Kidney glomerular epithelial cell (primary cell): ENCODE measurements around the gene COL17A1.

Experiments
- DNase-seq: peaks from one replicate; lab custom pipeline; 2025; lab: John Stamatoyannopoulos, UW

Gene COL17A1

DNA sequence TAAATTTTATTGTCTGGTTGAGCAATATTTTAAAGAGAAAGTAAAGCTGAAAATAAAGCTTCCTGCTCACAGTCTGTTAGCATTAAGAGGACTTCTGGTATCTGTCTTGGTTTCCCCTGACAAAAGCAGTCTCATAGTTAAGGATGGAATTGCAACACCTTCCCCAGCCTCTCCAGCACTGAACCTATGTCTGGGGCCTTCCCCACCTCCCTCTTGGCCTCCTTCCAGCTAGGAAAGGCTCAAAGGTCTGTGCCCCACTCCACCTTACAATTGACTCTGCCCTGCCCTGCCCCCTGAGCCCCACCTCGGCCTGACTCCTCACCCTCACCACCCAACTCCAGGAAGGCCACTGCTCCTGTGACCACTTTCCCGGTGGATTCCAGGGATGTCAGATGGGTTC lies 33.2 kb downstream of the COL17A1 start:
- no peak for DNase-seq

DNA sequence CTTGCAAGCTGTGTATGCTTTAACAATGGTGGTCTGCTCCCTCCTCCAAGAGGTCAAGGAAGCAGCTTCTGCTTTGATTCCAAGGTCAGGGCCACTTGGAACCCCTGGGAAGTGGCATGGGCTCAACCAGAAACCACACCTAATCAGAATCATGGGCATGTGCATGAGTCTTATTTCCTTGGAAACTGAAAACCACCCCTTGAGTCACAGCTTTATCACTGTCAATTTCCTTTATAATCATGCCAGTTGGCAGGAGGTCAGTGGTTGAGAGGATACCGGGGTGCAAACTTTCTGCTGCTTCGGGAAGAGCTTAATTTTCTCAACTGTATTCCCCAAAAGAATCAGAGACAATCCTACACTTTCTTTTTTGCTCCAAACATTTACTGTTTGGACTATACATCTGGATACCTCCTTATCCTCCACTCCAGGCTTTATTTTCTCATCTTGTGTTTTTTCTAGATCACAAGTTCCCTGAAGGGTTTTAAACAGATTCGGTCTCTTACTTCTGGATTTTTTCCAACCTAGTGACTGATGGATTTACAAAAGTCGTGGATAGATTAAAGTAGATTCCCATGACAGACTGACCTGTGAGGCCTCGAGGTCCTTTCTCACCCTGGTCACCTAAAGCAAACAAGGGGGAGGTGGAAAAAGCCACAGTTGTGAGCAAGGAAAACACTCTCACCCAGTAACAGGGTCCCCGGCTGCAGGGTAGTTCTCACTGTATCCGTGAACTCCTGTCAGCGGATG lies 36.0 kb downstream of the COL17A1 start:
- peak; percentile 39 for DNase-seq

DNA sequence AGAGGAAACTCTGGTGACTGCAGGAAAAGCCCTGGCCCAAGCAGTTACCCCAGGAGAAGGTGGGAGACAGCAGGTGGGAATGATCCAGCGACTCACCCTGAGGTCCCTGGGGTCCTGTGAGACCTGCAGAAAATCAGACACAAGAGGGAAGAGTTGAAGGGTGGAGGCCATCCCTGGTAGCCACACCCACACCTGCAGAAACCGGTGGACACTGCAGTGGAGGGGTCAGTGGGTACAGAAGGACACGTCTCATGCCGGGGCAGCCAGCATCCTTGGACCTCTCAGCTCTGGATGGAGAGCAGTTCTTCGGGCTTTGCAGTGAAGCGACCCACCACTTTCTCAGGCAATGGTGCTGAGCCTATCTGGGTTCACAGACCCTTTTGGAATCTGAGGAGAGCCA lies 39.0 kb downstream of the COL17A1 start:
- DNase-seq: no peak

DNA sequence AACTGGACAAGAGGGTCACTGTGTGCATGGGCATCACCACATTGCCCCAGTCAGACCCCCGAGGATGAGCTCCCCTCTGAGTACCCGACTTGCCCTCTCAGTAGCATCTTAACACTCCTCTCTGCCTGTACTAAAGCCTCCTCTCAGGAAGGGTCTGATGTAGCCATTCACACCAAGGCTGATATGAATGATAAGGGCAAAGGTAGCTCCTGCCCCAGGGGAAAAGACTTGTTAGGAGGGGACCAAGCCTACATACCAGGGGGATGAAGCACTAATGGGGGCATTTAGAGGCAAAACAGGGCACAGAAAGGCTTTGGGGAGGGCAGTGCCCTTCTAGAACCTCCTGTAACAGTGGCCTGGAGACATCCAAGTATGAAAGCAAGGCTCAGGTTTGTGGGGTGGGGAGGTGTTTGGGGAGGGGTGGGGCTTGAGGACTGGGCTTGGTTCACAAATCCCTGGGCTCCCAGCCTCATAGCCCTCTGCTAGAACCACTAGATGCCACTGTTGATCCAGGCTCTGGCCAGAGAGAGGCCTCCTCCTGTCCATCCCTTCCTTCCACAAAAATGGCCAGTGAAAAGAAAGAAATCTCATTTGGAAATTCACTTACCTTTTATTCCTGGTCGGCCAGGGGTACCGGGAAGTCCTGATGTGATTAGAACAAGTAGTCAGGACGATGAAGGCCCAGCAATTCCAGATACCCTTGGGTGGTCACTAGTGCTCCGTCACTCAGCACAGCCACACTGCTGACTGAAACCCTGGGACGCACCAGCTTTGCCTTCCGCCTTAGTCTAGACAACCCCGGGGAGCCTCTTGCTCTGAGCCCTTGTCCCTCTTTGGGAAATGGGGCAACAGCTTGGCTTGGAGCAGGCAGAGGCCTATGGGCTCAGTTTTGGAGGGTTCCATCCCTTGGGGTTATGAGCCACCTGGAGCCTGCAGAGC lies 40.3 kb downstream of the COL17A1 start:
- DNase-seq: peak; percentile 63

DNA sequence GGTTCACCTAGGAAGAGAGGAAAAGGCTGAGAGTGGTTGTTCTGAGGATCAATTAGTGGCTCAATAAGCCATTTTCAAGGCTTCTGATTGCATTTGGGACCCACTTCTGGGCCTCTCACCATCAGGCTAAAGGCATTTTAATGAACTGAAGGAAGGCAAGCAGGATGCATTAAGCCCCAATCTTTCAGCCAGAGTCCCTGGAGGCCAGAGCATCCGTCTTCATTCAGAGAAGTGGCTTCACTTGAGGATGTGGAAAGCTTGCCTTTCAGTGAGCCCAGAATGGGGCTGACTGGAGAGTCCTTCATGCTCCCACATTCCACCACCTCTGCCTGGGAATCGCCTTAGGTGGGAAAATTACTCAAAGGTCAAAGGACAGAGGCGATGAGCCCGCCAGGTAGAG lies 41.8 kb downstream of the COL17A1 start:
- DNase-seq: no peak

DNA sequence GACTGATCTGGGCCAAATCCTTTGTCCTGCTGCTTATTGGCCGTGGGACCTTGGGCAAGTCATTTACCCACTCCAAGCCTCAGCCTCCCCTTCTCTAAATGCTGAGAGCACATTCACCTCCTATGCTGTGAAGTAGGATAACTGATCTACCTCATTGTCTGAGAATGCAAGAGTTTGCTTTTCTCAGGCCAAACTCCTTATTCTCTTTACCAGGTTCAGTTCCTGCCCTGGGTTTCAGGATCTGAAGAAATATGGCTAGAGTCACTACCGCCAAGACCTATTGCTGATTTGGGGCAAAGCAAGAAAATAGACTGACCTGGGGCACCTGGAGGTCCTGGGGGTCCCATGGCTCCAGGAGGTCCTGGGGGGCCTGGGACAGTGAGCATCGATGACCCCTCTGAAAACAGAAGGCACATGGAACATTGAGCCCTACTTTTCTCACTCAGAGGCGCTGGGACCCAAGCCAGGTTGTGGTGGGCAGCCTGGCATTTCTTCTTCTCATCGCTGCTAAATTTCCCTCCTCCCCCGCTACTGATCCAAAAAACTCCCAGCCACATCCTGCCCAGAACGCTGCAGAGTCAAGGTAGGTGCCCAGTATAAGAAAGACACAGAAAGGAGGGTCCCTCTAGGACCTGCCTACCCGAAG lies 42.4 kb downstream of the COL17A1 start:
- no peak for DNase-seq

DNA sequence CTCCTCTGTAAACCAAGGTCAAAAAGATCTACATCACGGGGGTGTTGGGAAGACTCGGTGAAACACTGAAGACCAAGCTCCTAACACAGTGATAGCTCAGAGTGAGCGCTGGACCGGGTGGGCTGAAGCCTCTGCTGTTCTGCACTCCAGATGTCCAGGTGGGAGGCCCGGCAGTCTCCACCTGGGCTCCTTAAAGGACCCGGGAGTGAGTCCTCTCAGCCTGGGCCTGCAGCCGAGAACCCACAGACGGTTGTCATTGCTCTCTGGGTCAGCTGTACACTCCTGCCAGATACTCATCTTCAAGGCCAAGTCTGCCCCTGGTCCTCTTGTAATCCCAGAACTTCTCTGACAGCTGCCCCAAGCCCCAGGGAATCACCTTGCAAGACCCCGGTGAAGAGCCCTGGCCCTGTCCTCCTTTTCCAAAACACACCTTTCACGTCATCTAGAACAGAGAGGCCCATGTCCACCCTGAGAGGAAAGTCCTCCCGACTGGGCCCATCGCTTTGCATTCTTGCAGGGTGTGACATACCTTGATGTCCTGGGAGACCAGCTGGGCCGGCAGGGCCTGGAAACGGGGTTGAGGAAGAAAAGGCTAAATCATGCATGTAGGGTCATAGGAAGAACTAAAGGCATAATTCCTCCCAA lies 43.7 kb downstream of the COL17A1 start:
- no peak for DNase-seq

DNA sequence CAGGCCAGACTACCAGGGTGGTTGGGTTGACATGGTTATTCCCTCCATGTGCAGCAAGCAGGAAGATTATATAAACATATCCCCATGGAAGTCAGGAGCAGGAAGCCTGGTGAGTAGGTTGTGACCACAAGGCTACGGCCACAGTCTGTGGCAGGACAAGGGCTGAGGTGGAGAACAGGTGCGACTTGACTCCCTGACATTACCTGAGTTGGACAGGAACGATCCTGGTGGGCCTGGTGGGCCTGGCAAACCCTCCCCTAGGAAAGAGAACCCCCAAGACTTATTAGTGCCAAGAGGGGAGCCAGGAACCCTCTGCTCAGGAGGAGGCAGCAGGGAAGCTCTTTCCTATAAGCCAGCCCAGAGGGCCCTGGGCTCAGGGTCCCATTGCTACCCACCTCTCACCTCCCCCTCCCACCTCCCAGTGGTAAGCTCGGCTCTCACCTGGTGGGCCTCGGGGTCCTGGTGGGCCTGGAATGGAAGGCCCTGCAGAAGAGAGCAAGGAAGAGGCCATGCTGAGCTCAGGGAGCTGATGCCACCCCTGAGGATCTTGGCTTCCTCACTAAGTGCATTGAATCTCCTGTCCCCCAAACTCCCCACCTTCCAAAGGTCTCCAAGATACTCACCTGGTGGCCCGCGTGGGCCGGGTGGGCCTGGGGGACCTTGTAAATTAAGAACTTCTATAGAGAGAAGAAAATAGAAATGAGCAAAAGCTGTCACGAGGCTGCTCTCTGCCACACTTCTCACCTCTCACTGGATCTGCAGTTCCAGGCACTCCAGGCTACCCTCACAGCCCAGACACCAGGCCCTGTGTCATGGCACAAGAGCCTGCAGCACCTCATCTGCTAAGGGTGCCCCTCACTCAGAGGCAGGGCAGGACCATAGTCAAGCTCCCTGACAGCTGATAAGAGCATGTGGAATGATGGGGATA lies 44.6 kb downstream of the COL17A1 start:
- no peak for DNase-seq

DNA sequence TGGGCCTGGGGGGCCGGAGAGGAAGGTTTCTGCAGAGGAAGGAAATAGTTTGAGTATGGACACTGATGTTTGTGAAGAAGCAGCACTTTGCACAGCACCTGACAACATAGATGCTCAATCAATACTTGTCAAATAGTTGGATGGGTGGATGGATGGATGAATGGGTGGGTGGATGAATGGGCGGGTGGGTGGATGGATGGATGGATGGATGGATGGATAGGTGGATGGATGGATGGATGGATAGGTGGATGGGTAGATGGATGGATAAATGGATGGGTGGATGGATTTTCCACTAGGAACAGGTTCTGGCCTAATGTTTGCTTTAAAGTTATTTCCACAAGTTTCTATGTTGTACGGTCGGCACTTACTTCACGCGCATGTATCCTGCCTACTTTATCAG lies 45.3 kb downstream of the COL17A1 start:
- no peak for DNase-seq

DNA sequence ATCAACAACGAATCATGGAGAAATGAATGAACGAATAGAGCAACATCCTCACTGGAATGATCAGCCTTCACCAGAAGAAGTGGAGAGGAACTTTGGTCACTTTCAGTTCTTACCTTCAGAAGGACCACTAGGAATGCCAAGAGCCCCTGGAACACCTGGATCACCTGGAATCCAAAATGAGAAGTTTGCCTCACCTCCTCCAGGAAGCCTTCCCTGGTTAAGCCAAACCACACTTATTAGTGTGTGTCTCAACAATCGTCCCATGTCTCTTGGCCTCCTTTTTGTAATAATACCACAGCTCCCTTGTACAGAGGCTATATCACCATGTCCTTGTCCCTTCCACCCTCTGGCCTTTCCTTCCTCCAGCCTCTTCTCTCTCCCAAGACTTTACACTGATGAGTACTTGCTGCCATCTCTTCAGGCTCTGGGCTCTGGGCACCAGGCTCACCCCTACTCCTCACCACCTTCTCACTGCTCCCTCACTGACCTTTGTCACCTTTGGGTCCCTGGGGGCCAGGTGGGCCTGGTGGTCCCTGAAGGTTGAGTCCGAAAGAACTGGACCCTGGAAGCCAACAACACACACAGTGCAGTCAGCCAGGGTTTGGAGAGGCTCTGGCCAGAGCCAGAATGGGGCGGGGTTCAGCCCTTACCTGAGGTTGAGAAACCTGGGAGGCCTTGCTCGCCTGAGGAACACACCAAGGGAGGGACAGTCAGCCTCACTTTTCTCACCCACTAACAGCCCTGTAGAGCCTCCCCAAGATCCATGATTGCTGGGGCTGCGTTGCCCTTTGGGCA lies 46.5 kb downstream of the COL17A1 start:
- no peak for DNase-seq

DNA sequence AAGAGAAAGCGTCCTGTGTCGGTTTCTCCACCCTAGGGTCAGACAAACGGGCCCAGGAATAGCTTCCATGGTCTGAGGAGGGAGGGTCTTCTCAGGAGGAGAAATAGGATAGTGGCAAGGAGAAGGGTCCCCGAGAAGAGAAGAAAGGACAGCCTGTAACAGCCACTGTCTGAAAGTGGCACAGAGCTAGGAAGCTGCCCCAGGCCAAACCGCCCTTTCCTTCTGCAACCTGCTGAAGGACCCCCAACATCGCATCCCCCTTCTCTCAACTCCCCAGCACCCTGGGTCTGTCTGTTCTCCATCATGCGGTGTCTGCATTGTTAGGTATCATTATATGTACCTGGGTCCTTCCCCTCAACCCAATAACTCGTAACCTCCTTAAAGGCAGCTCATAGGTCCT lies 47.1 kb downstream of the COL17A1 start:
- DNase-seq: no peak

DNA sequence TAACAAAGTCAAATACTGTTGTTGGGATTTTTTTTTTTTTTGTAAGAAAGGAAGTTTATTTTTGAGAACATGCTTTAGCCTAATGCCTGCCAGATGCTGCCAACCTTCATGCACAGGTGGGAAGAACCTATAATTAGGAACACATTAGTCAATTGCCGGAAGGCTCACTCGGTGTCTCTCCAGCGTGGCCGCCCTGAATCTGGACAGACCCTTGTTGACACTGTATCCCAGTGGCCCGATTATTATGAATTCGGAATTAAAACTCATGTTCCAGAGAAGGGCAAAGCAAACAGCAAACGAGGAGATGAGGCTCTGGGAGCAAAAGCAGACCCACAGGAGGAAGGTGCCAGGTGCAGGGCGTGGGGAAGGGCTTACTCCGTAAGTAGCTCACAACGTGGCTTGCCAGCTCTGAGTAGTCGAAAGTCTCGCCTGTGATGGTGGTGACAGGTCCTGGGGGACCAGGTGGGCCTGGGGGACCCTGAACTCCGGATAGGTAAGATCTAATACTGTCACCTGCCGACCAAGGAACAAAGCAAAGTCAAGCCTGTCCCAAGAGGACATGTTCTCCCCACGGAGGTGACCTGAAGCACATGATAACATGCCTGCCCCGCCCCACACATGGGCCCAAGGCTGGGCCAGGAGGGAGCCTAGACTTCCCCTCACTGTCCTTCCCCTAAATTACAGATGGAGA lies 48.3 kb downstream of the COL17A1 start:
- no peak for DNase-seq

DNA sequence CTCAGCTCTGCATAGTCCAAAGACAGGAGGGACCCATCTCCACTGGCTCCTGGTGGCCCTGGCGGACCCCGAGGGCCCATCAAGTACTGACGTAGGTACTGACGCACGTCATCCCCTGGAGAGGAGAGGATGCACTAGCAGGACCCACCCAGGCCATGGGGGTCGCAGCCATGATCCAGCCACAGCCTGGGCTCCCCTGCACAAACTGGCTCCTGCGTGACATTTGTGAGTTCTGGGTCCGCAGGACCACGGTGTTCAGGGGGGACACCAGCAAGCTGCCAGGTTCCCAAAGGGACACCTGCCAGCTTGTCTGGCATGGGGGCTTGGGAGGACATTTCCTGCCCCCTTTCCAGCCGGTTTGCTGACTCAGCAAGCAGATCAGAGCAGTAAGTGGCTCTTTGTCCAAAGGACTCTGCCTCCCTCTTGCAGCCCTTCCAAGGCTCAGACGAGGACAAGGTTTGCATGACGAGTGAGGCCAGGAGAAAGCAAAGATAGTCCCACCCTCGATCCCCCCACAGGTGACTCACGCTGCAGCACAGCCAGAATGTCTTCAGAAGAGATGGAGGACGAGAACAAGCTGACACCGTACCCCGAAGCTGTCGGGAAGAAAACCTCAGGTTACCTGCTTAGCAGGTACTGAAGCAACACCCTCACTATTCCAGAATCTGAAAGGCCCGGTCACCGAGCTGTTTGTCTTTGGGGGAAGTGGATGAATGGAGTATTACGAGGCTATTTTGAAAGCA lies 49.0 kb downstream of the COL17A1 start:
- no peak for DNase-seq

DNA sequence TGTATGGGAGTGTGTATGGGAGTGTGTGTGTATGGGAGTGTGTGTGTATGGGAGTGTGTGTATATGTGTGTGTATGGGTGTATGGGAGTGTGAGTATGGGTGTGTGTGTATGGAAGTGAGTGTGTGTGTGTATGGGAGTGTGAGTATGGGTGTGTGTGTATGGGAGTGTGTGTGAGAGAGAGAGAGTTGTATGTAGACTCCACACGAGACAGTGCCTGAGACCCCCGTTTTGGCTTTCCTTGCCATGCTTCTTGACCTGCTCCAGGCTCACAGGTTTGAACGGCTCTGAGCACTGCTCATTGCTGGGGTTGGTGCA lies 49.7 kb downstream of the COL17A1 start:
- no peak for DNase-seq

DNA sequence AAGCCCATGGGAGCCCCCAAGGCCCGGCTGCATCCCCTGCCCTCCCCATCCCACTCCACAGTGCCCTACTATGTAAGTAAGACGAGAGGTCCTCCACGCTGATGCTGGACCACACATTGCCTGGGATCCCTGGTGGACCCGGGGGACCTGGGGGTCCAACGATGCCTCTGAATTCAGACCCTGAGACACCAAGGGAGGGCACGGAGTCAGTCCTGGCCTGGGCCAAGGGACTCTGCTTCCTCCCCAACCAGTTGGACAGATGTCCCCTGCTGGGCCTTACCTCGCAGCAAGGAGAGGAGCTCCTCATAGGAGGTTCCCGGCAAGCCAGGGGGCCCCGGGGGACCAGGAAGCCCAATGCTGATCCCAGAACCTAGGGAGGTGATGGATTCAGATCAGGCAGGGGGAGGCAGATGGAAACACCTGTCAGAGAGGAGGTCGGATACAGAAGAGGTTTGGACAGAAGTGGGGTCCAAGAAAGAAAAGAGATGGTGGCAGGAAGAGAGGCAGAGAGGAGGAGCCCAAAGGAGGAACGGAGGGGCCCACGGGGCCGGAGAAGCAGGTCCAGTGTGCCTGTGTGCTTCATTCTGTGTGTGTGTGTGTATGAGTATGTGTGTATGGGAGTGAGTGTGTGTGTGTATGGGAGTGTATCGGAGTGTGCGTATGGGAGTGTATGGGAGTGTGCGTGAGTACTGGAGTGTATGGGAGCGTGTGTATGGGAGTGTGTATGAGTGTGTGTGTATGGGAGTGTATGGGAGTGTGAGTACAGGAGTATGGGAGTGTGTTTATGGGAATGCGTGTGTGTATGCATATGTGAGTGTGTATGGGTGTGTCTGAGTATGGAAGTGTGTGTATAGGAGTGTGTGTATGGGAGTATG lies 50.2 kb downstream of the COL17A1 start:
- no peak for DNase-seq

DNA sequence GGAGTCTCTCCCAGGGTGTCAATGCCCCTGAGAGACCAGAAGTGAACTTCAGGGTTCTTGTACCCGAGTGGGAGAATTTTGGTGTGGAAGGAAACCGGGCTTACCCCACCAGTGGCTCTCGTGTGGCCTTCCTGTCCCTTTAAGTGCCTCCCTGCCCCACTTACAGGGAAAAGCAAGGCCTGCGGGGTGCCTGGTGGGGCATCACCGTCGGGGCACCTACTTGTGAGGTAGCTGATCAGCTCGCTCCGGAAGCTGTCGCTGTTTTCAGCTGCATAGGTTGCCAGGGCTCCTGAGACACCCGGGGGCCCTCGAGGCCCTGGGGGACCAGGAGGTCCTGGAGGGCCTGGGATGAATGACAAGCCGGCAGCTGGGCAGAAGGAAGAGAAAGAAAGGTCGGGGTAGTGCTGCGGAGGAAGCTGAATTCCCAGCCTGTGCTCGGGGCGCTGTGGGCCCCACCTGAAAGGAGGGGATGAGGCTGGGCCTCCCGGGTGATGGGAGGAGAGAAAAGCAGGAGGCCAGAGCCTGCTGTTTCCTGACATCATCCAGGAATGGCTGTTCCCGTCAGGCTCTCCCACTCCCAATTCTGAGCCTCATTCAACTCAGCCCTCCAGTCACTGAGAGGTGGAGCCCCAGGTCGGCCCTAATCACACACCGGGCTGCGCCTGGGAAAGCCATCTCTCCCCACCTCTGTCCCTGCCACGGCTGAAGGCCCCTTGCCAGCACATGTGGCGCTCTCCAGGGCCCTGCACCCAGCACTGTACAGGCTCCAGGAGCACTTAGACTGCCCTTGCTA lies 51.1 kb downstream of the COL17A1 start:
- DNase-seq: no peak

DNA sequence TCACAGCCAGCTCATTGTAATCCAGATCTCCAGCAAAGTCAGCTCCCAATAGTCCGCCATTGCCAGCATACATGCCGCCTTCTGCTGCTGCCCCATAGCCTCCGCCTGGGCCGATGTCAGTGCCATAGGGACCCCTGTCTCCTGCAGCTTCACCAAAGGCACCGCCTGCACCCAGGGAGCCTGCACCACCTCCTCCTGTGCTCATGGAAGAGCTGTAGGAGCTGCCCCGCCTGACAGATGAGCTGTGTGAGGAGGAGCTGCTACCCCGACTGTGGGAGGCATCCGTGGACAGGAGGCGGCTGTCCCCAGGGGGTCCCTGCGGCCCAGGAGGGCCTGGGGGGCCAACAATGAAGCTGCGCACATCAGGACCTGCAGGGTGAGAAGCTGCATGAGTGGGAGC lies 51.7 kb downstream of the COL17A1 start:
- DNase-seq: no peak
